GM18505 (cell line): ENCODE results near the gene CALML6.
"Not testable (repeated sequence)": the region's sequence is repeated elsewhere in the genome, so short reads cannot be mapped to it uniquely, and the experiment has no call there.

ENCODE experiments used
- ATAC-seq: cut with Tn5 transposase; IDR thresholded peaks from one replicate; pipeline ENCODE4 v1.9.1; 2021; ENCODE audit not compliant: unreplicated experiment
- POLR2A ChIP-seq: IDR thresholded peaks from 4 replicates; pipeline ENCODE4 v1.6.1; 2011; ENCODE audit warnings: borderline replicate concordance; ENCODE audit not compliant: insufficient read depth, insufficient read length; ENCODE audit errors: extremely low read depth

The CALML6 gene

GRCh38 chr1:1929639-1930545, 14.8 kb downstream of the CALML6 start:
- no peak for TF ChIP-seq POLR2A
- ATAC-seq, result no peak

GRCh38 chr1:1934848-1935247, 19.8 kb downstream of the CALML6 start:
- not testable (repeated sequence) for ATAC-seq

GRCh38 chr1:1937061-1937460, 22.0 kb downstream of the CALML6 start:
- no peak for TF ChIP-seq POLR2A
- no peak for ATAC-seq

GRCh38 chr1:1937549-1938275, 22.7 kb downstream of the CALML6 start:
- no peak for TF ChIP-seq POLR2A
- no peak for ATAC-seq

GRCh38 chr1:1938276-1938573, 23.2 kb downstream of the CALML6 start:
- no peak for ATAC-seq
- no peak for TF ChIP-seq POLR2A

GRCh38 chr1:1938613-1939295, 23.7 kb downstream of the CALML6 start:
- TF ChIP-seq POLR2A, result no peak
- ATAC-seq, result no peak

GRCh38 chr1:1939296-1940122, 24.4 kb downstream of the CALML6 start:
- ATAC-seq, result no peak
- TF ChIP-seq POLR2A, result no peak

GRCh38 chr1:1940123-1940425, 25.0 kb downstream of the CALML6 start:
- no peak for ATAC-seq

GRCh38 chr1:1941211-1941841, 26.3 kb downstream of the CALML6 start:
- ATAC-seq, result no peak
- TF ChIP-seq POLR2A, result no peak

More at GRCh38 chr1:1940123-1940425, 25.0 kb downstream of the CALML6 start:
- no peak for TF ChIP-seq POLR2A

- no peak for ATAC-seq
Observed at GRCh38 chr1:1941868-1942752, 27.1 kb downstream of the CALML6 start.

GRCh38 chr1:1942753-1943656, 27.9 kb downstream of the CALML6 start:
- TF ChIP-seq POLR2A, result no peak
- no peak for ATAC-seq

More at GRCh38 chr1:1941868-1942752, 27.1 kb downstream of the CALML6 start:
- no peak for TF ChIP-seq POLR2A
